Testis (tissue), 2 donors: ENCODE measurements around the gene CLVS2.

ENCODE experiments used
- POLR2A ChIP-seq: fragments of 450-650 bp; IDR thresholded peaks from one replicate; pipeline ENCODE4 v1.6.1; 2017; ENCODE audit warnings: antibody characterized with exemption, mild to moderate bottlenecking, moderate library complexity
- TF ChIP-seq, protein P1 (sequence below), 3 experiments: fragments of 450-650 bp in 2 of 3; fragments of 200-600 bp in 1 of 3; sonication (generic) in 1 of 3; IDR thresholded peaks; one replicate each; pipeline ENCODE4 v1.5.1; 2016 to 2019; ENCODE audit warnings: antibody characterized with exemption in 3 of 3, mild to moderate bottlenecking in 2 of 3, moderate library complexity in 1 of 3

DNA sequence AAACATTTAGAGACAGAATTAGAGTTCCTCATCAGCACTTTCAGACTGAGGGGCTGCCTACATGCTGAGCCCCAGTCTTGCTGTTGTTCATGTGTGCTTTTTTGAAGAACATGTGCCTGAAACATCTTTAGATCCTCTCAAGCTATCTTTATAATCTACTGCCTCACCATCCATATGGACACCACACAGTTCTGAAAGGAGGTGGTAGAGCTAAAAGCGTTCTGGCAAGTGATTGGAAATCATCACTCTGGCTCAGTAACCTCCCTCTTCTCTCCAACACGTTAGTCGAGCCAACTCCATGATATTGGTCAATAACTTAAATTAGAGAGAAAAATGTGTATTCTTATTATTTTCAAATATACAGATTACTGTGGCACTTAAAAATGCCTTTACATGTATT is 40.6 kb downstream of the CLVS2 start:
- TF ChIP-seq POLR2A: no peak
- TF ChIP-seq, protein P1, sequence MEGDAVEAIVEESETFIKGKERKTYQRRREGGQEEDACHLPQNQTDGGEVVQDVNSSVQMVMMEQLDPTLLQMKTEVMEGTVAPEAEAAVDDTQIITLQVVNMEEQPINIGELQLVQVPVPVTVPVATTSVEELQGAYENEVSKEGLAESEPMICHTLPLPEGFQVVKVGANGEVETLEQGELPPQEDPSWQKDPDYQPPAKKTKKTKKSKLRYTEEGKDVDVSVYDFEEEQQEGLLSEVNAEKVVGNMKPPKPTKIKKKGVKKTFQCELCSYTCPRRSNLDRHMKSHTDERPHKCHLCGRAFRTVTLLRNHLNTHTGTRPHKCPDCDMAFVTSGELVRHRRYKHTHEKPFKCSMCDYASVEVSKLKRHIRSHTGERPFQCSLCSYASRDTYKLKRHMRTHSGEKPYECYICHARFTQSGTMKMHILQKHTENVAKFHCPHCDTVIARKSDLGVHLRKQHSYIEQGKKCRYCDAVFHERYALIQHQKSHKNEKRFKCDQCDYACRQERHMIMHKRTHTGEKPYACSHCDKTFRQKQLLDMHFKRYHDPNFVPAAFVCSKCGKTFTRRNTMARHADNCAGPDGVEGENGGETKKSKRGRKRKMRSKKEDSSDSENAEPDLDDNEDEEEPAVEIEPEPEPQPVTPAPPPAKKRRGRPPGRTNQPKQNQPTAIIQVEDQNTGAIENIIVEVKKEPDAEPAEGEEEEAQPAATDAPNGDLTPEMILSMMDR (IDR thresholded peaks at IDR 0.05): no peak
